ENCODE results near the gene GCSAM.

The GCSAM gene

GRCh38 chr3:112132975-112133448, at the start of gene GCSAM:
Gene GCSAM (minus strand): TSS chr3:112133248. CDS start chr3:112133120, 128 bp downstream.
- peak; percentile 66 to 68 for ATAC-seq

- no peak for ATAC-seq
Observed at GRCh38 chr3:112175646-112176045, 42.6 kb upstream of the GCSAM start.

- no peak for ATAC-seq
Observed at GRCh38 chr3:112175037-112175436, 42.0 kb upstream of the GCSAM start.

- ATAC-seq: no peak
Observed at GRCh38 chr3:112171144-112171543, 38.1 kb upstream of the GCSAM start.

GRCh38 chr3:112170046-112170445, 37.0 kb upstream of the GCSAM start:
- no peak for ATAC-seq

- ATAC-seq: no peak
Observed at GRCh38 chr3:112167758-112168157, 34.7 kb upstream of the GCSAM start.

- ATAC-seq: no peak
Observed at GRCh38 chr3:112149136-112149535, 16.1 kb upstream of the GCSAM start.

GRCh38 chr3:112143689-112144088, 10.6 kb upstream of the GCSAM start:
- peak; percentile 35 to 36 for ATAC-seq

- ATAC-seq: peak; percentile 93 to 96
Observed at GRCh38 chr3:112143251-112143650, 10.2 kb upstream of the GCSAM start.

- no peak for ATAC-seq
Observed at GRCh38 chr3:112141293-112141692, 8.2 kb upstream of the GCSAM start.

- ATAC-seq: peak in 1 of 2 donors; percentile 37
Observed at GRCh38 chr3:112140584-112140983, 7.5 kb upstream of the GCSAM start.

GRCh38 chr3:112138219-112138969, 5.3 kb upstream of the GCSAM start:
- ATAC-seq: no peak

- ATAC-seq: no peak
Observed at GRCh38 chr3:112137781-112138180, 4.7 kb upstream of the GCSAM start.

- no peak for ATAC-seq
Observed at GRCh38 chr3:112136959-112137693, 4.1 kb upstream of the GCSAM start.

GRCh38 chr3:112136046-112136445, 3.0 kb upstream of the GCSAM start:
- no peak for ATAC-seq

- ATAC-seq: peak; percentile 21 to 27
Observed at GRCh38 chr3:112134335-112135124, 1.5 kb upstream of the GCSAM start.

GRCh38 chr3:112133626-112134334, 732 bp upstream of the GCSAM start:
- ATAC-seq: no peak

GRCh38 chr3:112132554-112132953, 494 bp downstream of the GCSAM start:
- ATAC-seq: no peak

- ATAC-seq: no peak
Observed at GRCh38 chr3:112132088-112132487, 960 bp downstream of the GCSAM start.

- ATAC-seq: no peak
Observed at GRCh38 chr3:112131111-112131510, 1.9 kb downstream of the GCSAM start.

GRCh38 chr3:112130638-112130993, 2.4 kb downstream of the GCSAM start:
- no peak for ATAC-seq

GRCh38 chr3:112129925-112130637, 3.0 kb downstream of the GCSAM start:
- no peak for ATAC-seq
